GF-D8 (cell line): ENCODE measurements around the gene MAP4K4.
A peak's percentile ranks its signal among the peaks of the same experiment; 100 is the strongest.
"Not testable (repeated sequence)": the region's sequence is repeated elsewhere in the genome, so short reads cannot be mapped to it uniquely, and the experiment has no call there.

ENCODE experiments used
- DNase-seq: peaks from one replicate; lab custom pipeline; 2025; lab: John Stamatoyannopoulos, UW

MAP4K4 gene

DNA sequence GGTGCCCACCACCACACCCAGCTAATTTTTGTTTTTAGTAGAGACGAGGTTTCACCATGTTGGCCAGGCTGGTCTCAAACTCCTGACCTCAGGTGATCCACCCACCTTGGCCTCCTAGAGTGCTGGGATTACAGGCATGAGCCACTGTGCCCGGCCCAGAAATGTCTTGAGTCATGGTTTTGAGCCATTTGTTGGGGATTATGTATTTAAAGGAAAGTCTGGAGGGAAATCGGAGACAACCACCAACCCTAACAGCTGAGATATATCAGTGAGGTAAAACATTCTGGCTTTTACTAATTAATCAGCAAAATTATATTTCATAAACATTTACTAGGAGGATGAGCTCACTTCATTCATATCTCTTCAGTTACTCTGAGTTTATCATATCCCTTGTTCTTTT lies 72.2 kb downstream of the MAP4K4 start:
- DNase-seq: not testable (repeated sequence)

DNA sequence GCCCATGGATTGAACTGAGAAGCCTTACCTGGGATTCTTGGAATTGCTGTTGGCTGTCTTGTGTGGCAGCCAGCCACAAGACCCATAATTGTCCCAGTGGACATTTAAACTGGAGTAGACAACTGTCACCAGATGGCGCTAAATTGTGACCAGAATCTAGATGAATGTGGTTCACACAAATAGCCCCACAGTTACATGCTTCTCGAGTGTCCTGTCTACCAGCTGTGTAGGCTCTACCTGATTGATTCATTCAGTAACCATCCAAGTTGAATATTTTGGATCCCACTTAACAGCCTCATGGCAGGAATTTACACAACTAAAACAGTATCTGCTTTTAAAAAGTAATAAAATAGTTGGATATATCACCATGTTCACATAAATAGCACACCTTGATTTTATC lies 73.2 kb downstream of the MAP4K4 start:
- DNase-seq: peak; percentile 17

DNA sequence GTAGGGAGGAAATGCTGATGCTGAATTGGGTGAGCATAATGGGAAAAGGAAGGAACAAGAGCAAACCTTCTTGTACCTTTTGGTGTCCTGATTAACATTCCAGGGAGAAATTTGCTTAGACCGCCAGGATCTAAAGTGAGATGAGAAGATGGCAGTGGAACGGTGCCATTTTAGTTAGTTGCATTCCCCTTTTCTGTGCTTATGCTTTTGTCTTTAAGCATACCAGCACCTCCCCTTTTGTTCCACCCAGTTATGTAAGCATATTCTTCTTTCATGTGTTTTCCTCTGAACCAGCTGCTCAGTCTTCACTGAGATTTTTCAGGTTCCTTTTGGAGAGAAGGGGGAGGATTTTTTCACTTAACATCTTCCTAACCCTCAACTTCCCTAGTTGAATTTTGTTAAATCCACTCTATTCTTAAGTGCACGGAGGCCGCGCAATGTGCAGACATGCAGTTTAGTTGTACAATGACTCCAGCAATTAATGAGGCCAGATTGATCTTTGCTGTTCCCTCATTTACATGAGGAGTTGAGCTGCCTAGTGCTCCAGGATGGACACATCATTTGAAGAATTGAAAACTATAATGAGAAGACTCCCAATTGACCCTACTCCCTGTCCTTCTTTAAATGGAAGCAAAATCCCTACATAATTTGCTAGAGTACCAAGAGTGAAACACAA lies 73.9 kb downstream of the MAP4K4 start:
- no peak for DNase-seq

DNA sequence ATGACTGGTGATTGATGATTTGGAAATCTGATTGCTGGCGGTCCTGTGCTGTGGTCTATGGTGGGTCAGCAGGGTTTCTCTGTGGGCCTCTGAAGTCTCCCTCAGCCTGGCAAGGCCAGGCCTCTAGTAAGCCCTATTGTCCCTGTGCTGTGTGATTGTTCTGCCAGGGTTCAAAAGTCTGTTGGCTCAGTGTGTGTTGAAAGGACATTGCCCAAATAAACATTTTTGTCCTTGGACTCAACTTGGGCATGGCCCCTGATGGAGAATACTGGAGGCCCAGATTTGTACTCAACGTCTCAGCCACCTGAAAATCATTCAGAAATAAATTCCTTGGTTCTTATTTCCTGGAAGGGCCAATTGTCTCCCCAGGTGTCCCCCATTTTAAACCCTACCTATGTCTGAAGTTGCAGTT lies 74.4 kb downstream of the MAP4K4 start:
- no peak for DNase-seq

DNA sequence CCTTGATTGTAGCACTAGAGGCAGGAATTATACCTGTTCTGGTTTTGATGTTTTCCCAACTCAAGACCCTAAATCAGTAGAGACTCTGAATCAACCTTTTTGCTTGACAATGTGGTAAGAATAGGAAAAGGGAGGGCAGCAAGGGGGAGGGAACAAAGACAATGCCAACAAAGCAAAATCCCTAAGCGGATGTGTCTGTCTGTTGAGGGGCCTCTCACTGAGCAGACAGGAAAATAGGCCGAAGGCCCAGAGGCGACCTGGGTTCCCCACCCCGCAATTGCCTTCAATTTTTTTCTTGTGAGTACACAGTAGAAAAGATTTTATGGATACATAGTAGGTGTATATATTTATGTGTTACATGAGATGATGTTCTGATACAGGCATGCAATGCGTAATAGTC lies 75.6 kb downstream of the MAP4K4 start:
- DNase-seq: no peak

DNA sequence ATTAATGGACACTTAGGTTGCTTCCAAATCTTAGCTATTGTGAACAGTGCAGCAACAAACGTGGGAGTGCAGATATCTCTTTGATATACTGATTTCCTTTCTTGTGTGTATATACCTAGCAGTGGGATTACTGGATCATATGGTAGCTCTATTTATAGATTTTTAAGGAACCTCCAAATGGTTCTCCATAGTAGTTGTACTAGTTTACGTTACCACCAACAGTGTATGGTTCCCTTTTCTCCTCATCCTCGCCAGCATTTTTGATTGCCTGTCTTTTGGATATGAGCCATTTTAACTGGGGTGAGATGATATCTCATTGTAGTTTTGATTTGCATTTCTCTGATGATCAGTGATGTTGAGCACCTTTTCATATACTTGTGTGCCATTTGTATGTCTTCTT lies 76.5 kb downstream of the MAP4K4 start:
- DNase-seq: not testable (repeated sequence)

DNA sequence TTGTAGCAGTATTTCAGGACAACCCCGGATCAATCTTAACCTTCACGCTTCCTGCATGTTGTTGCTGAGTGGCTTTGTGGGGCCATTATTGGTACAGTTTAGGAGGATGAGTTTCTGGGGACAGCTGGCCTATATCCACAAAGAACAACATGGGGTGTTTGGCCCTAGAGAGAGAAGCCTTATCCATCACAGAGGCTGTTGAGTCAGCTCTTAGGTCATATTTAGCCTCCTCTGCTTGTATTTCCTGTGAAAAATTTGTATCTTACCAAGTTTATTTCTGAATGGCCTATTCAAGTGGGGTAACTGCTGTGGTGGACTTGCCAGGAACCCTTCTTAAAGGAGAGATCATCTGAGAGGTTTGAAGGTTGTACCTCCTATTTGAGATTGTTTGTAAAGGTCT lies 77.6 kb downstream of the MAP4K4 start:
- DNase-seq: no peak

DNA sequence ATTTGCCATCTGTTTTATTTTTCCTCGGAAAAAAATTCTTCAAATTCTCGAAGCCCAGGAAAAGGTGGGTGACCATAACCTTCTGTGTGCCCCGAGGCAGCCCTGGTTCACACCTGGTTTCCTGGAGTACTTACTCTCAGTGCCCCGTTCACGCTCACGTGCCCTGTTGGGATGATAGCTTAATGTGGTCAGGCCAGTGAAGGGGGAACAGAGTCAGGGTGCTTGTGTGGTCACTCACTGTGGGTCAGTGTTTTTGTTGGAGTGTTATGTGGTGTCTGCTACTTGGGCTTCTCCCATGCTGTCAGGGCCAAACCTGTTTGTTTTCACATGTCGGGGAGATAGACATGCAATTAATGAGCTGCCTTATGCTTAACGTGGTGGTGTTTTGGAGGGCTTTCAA lies 78.1 kb downstream of the MAP4K4 start:
- DNase-seq: no peak

DNA sequence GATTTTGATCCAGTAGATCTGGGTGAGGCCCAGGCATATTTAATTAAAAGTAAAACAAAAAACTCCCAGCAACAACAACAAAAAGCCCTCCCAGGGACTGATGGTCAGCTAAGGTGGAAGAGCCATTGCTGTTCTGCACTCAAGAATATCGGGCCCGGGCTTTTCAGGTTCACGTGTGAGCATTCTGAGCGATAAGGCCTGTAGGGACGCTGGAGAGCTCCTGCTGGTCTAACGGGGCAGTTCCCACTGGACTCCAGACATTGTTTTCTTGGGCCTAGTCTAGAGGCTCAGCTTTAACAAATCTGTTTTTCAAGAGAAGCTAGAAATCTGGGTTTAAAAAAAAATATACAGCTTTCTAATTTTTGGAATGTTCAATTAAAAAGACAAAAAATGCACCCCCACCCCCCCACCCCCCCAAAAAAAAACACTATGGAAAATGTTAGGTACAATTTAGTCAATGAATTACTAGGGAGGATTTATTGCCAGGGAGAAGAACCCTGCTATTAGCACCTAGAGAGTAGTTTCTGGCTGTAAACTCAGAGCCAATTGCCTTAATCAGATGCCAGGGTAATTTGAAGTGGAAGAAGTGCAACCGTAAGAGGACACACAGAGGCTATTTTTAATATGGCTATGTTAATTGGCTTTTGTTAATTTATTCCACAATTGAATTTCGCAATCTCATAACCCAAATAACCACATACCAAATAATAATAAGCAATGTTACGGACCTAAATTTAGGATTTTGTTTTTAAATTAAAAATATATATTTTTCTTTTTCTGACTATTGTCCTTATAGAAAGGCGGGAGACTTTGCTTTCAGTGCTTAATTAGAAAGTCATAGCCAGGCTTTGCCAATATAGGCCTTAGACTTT lies 78.9 kb downstream of the MAP4K4 start:
- no peak for DNase-seq

DNA sequence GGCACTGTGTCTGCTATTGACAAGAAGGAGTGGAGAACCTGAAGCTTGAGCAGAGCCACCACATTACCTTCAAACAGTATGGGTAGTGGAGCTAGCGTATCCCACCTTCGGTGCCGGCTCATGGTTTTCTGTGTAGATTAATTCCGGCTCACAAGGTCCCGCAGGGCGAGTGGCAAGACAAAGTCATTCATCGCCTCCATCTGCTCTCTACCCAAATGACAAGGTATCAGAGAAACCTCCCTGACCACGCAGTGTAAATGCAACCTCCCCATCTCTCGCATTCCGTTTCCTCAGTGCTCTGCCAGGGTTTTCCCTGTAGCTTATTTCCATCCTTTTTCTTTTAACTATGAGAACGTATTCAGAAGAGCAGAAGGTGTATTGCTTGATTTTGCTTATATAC lies 79.8 kb downstream of the MAP4K4 start:
- no peak for DNase-seq

DNA sequence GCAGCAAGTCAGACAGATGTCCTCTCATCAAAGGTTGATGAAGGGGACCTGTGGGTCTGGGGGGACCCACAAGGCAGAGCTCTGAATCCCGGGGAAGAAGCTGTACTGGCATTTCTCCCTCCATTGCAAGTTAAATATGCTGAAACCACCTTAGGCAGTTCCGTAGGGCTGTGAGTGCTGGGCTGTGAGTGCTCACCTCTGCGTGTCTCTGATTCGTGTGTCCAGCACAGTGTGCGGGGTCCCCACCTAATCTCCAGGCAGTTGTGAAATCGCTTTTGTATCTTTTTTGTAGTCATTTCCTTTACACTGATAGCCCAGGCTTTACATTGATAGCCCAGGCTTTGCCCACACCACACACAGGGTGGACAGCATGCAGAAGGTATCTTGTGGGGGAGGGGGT lies 80.6 kb downstream of the MAP4K4 start:
- no peak for DNase-seq

DNA sequence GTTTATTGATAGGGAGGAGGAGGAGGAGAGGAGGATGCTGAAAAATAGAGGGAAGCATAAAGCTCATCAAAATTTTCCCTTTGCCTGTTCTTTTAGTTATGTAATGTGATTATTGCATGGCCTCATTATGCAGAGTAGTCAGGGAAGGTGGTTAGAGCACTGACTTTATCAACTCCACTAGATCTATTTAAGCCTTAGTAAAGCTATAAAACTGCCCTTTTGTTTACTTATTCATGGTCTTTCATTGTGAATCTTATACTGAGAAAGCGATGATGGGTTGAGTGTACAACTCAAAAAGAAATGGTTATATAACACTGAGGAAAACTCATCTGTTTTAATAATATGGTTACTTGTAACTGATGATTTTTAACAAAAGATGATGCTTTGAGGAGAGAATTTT lies 81.7 kb downstream of the MAP4K4 start:
- no peak for DNase-seq

DNA sequence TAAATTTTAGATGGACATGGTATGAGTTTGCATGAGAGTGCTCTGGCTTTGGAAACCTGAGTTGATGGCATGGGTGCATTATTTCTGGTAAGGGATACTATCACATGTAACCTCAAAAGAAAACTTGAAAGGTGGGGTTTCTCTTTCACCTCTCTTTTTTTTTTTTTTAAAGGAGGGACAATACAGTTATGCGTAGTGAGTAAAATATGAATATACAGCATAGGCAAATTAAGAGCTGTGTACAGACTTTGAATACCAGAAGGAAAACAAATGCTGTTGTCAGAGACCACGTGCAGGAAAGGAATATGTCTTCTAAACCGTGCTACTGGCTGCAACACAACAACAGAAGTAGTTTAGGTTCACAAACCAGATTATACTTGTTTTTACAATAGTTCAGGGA lies 82.1 kb downstream of the MAP4K4 start:
- DNase-seq: no peak

DNA sequence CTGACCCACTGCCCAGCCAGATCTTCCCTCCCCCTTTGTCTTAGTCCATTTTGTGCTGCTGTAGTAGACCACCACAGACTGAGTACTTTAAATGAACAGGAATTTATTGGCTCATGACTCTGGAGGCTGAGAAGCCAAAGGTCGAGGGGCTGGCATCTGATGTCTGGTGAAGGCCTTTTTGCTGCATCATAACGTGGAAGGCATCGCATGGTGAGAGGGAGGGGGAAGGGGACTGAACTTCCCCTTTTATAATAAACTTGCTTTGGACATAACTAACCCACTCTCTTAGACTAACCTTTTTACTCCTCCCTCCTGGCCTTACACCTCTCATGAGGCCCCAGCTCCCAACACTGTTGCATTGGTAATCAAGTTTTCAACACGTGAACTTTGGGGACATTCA lies 83.8 kb downstream of the MAP4K4 start:
- peak; percentile 47 for DNase-seq

DNA sequence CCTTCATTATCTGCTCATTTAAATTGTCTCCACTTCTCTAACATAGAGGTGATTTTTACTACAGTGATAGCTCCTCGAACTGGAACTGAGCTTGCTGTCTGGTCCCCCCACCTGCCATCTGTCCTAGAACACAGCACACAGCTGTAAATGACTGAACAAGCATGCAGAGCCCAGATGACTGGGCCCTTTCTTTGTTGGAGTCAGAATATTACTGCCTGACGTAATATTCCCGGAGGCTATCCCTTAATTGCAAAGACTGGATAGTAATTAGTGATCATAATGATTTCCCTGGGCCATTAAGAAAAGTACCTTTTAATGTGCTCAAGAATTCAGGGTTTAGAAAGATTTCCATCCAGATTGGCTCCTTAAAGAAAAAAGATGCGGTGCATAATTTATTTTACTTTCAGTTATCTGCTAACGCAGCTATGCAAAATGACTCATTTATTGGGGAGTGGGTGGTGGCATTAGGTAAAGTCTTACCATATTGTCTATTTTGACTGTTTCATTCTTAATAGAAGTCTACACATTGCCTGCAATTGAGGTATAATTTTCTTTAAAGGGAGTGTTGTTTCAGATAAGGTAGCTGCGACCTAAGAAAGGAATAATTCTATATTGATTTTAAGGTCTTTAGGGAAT lies 84.4 kb downstream of the MAP4K4 start:
- no peak for DNase-seq

DNA sequence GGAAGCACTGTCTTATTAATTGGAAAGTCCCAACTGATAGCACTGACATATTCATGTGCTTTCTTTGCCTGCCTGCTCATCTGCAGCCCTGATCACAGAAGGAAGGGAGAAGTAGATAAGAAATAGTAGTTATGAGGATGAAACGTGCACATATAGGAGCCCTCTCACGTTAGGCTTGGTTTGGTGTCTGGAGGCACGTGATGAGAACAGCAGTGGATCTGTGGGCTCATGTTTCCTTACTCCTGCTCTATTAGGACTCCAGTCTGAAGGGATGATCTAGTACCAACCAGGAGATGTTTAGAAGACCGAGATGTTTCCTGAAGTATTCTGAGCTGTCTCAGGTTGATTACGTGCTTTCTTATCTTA lies 84.9 kb downstream of the MAP4K4 start:
- DNase-seq: no peak

DNA sequence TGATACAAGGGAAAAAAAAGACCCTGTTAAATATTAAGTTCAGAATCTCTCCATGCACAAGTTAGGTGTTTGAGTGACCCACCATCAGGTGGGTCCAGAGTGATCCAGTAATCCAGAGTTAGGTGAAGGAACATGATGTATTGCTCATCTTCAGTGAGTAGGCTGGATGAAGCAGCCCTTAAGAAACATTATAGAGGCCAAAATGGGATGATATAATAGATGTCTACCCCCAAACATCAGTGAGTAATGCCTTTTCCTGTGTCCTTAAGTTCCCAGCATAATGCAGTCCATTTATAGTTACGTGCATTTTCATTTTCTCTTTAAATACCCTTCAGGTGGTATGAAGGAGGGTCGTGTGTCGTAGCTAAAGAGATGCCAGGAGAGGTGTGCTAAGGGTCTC lies 89.6 kb downstream of the MAP4K4 start:
- no peak for DNase-seq

DNA sequence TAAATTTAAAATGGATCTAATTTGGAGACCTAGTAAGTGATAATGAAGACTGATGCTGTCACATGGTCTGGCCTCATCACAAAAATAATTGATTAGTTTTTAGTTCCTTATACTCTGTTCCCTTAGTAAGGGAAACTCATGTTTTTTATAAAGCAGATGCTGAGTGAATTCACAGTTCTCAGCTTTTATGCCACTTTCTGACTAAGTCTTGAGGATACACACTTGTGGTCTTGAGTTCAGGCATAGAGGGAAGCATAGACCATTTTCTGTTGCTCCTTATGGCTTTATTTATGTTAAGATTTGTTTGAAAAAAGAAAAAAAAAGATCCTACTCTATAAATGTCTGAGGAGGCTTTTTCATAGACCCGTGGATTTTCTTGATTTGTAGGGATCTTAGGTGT lies 91.1 kb downstream of the MAP4K4 start:
- no peak for DNase-seq

DNA sequence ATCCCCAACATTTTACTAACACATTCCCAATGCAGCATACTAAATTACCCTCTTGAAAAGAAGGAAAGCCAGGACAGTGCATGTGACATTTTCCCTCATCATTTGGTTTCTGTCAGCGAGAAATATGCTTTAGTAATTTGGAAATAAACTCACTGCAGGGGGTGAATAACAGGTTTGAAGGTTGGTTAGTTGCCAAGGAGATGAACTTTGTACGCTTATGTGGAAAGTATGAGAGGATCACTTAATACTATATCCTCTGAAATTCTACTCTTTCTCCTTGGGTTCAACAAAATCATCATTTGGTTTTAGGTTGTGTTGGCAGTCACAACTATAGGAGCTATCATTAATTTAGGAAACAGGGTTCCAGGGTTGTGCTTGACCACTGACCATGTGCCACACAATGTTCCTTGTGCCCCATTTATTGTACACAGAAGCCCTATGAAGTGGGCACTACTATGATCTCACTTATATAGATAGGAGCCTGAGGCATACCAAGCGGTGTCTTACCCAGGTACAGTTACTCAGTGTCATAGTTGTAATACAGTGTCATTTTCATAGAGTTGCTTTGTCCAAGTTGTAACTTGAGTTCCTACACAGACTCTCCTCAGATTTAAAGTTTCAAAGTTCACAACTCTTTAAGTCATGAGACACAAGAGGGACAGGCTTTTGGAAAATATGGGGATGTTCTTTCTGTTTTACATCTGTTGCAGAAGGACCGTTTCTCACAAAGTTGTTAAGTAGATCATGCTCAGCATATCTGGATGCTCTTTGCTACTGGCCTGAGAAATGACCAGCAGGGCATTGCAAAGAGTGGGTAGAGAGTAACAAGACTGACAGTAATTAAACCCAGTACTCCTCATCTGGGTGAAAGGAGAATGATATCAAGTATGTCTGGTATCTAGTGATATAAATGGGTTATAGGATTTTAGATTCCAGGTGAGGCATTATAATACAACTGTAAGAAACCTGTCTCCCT lies 91.8 kb downstream of the MAP4K4 start:
- no peak for DNase-seq

DNA sequence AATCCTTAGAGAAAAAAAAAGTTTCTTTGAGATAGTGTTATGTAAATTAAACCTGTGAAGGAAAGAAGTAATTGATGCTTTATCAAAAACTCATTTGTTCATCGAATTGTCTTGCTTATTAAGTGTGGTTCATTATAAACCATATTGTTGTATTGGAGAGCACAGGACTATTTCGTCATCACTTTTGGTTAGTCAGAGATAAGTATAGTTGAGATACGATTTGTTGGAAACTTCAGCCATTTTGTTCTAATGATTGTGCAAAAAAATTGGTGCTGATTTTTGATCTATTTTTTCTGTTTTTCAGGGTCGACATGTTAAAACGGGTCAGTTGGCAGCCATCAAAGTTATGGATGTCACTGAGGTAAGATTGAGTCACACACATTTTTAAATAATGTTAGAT lies 92.9 kb downstream of the MAP4K4 start:
- DNase-seq: no peak

DNA sequence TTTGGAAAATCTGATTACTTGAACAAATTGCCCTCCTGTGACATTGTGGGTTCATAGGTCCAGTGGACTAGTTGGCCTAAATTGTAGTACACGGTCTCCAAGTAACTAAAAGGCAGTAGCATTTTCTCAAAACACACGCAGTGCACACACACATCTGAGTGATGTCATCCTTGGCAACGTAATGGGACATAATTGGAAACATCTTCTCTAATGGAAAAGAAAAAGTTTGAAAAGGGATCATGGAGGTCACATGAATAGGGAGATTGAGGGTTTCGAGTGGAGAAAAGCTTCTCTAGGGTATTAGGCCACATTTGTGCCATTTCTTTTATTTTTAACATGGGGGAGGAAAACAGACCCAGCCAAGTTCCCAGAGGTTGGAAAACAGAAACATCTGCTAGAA lies 93.3 kb downstream of the MAP4K4 start:
- DNase-seq: no peak

DNA sequence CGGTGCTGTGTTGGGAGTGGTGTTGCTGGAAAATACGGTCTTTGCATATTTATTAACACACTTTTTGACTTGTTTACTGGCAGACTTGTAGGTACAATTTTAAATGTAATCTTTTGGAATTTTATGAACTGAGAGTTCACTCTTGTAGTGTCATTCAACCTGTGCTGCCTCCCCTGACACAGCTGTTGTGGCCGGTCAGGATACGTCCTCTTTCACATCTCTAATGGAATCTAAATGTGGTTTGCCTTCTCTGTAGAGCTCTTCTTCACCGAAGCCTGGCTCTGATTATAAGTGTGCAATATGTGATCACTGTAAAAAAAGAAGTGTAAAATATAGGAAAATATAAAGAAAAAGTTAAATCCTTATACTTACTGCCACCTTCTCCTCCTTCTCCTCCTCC lies 94.7 kb downstream of the MAP4K4 start:
- no peak for DNase-seq
